BJ (cell line): Measurements from ENCODE around the gene TCF3. TPM values are rescaled to one million over a fixed set of nuclear protein-coding genes. Genes with fewer than 3 reads are reported as not detected.

Experiments
- CTCF ChIA-PET: fragments of 350-600 bp; formaldehyde crosslinking; extraction: SDS; loops from one replicate; lab custom pipeline; 2021; ENCODE audit warnings: antibody characterized with exemption, inconsistent platforms; lab: Yijun Ruan, JAX
- POLR2A ChIA-PET: fragments of 300-600 bp; sonication (Branson Sonifier 250); formaldehyde crosslinking; extraction: SDS; loops from one replicate; lab custom pipeline; 2021; ENCODE audit warnings: antibody characterized with exemption; lab: Charles Lee
- DNase-seq: peaks from one replicate; pipeline ENCODE4 v3.0.0-alpha.2; 2011; ENCODE audit warnings: low read depth
- H3K27me3 ChIP-seq: 2 replicates; pipeline ENCODE4 v1.6.0; 2011; ENCODE audit warnings: low read length; ENCODE audit not compliant: control insufficient read depth, insufficient read depth
- H3K36me3 ChIP-seq: 2 replicates; pipeline ENCODE4 v1.5.1; 2011; ENCODE audit warnings: low read length; ENCODE audit not compliant: control insufficient read depth, insufficient read depth
- H3K4me3 ChIP-seq: 2 replicates; pipeline ENCODE4 v1.5.1; 2011; ENCODE audit warnings: low read depth, mild to moderate bottlenecking, control low read depth, low read length
- polyA plus RNA-seq: library from polyadenylated mRNA; depleted of rRNA; stranded (reverse); fragments of >200 nt; gene quantifications from 2 replicates; pipeline ENCODE4 v1.2.3, GENCODE V29; 2011
- TF ChIP-seq, protein P1 (sequence below): IDR thresholded peaks from 2 replicates; pipeline ENCODE4 v1.5.1; 2011; ENCODE audit warnings: low read depth, mild to moderate bottlenecking, control low read depth, inconsistent platforms, low read length, moderate library complexity; ENCODE audit not compliant: insufficient read depth

TCF3 gene
- polyA plus RNA-seq, 1 experiment, result 49.8 TPM

GRCh38 chr19:1598777-1599459 lies 53.5 kb downstream of the TCF3 start:
- Histone ChIP-seq H3K27me3 (no peaks in the 10 kb centered on the region), H3K4me3 (no peak overlapping the region), H3K36me3 (peaks cover 21% of the 10 kb centered on the region)
- POLR2A ChIA-PET, result no interaction called here
- TF ChIP-seq, protein P1, sequence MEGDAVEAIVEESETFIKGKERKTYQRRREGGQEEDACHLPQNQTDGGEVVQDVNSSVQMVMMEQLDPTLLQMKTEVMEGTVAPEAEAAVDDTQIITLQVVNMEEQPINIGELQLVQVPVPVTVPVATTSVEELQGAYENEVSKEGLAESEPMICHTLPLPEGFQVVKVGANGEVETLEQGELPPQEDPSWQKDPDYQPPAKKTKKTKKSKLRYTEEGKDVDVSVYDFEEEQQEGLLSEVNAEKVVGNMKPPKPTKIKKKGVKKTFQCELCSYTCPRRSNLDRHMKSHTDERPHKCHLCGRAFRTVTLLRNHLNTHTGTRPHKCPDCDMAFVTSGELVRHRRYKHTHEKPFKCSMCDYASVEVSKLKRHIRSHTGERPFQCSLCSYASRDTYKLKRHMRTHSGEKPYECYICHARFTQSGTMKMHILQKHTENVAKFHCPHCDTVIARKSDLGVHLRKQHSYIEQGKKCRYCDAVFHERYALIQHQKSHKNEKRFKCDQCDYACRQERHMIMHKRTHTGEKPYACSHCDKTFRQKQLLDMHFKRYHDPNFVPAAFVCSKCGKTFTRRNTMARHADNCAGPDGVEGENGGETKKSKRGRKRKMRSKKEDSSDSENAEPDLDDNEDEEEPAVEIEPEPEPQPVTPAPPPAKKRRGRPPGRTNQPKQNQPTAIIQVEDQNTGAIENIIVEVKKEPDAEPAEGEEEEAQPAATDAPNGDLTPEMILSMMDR, result no peak
- DNase-seq, result no peak
- CTCF ChIA-PET, result no interaction called here

DNA sequence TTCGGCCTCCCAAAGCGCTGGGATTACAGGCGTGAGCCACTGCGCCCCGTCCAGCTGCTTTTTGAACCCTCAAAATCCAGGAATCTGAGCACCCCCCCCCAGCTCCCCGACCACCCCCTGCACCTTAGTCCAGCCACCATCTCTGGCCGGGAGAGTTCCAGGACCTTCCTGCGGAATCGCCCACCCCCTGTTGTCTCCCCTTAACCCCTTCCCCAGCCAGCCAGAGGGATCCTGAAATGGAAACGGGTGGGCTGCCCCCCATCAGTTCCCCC lies 59.0 kb downstream of the TCF3 start:
- TF ChIP-seq, protein P1, result no peak
- ChIA-PET CTCF (interaction anchor here (1.0 to 2.1 kb wide), 4 partner anchors 12 to 175 kb away, joined by 3 to 5 read pairs (median 4); partner anchors contain the start of gene UQCR11), POLR2A (interaction anchor here (0.8 kb wide), 1 partner anchor 29 kb away, joined by 6 read pairs; no protein-coding TSS in a partner anchor)
- Histone ChIP-seq H3K36me3 (peaks cover 13% of the 10 kb centered on the region), H3K27me3 (no peaks in the 10 kb centered on the region), H3K4me3 (peak overlapping the region; percentile 95; the same call in 1 of the 2 replicates)
- DNase-seq, result no peak

DNA sequence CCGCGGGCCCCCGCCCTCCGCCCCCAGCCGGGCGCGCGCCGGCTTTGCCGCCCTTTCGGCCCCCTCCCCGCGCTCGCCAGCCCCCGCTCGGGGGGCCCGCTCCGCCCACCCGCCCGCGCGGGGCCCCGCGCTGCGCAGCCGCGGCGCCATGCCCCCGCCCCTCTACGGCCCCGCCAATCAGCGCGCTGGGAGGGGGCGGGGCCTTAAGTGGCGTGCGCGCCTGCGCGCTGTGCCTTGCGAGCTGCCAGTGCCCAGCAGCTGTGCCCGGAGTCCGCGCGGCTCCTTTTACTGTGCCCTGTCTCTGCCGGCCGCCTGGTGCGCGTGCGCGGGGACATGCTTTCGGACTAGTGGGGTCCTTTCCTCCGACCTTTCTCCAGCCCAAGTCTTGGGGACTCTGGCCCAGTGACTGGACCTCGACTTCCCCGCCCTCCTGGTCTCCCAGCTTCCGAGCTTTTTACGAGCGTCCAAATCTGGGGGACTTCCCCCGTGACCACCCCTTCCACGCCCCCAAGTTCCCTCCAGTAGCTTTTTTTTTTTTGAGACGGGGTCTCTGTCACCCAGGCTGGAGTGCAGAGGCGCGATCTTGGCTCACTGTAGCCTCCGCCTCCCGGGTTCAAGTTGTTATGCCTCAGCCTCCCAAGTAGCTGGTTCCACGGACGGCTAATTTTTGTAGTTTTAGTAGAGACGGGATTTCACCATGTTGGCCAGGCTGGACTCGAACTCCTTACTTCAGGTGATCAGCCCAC lies 59.5 kb downstream of the TCF3 start, which contains the start of gene MBD3:
TSS of gene MBD3 (minus strand) at position 111 of the 746 bp plus-strand sequence. CDS start 234 bp downstream, outside the sequence.
- Histone ChIP-seq H3K36me3 (peaks cover 12% of the 10 kb centered on the region), H3K27me3 (no peaks in the 10 kb centered on the region), H3K4me3 (peak within 1 kb of the TSS; percentile 95)
- TF ChIP-seq, protein P1, result no peak
- peak; percentile 39 for DNase-seq
- ChIA-PET POLR2A (interaction anchor here (0.6 to 0.8 kb wide), 2 partner anchors 28 to 51 kb away, joined by 4 to 6 read pairs; no protein-coding TSS in a partner anchor), CTCF (interaction anchor here (1.0 to 2.1 kb wide), 4 partner anchors 13 to 175 kb away, joined by 3 to 5 read pairs (median 4); partner anchors contain the start of gene UQCR11)

DNA sequence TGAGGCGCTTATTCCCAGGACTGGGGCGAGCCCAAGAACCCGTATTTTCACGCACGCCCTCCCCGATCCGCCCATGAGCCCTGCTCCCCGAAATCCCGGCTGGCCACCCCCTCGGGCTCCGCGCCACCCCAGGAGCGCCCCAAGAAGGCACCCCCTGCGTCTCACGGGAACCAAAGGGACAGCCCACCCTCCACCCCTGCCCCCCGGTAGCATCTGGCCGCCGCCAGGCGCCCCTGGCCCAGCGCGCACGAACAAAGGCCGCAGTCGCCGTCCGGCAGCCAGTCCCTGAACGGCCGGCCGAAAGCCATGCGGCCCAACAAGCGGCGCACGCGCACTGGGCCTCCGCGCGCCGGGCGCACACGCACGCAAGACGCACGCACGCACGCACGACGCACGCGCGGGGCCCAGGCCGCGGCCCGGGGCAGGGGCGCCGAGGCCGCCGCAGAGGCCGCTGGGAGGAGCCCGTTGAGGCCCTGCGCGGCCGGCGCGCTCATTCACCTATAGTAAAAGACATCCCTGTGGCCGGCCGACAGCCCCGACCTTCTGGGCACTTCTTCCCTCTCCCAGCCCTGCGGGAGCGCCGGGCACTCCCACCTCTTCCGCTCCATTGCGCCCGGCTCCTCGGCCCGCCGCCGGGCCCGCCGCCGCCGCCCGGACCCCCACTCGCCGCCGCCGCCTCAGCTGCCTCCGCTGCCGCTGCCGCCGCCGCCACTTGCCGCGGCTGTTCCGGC lies 60.2 kb downstream of the TCF3 start:
- DNase-seq, result peak; percentile 25
- Histone ChIP-seq H3K27me3 (no peaks in the 10 kb centered on the region), H3K4me3 (peak overlapping the region; percentile 95), H3K36me3 (peaks cover 4% of the 10 kb centered on the region)
- TF ChIP-seq, protein P1, result no peak
- POLR2A ChIA-PET, result no interaction called here
- CTCF ChIA-PET, result interaction anchor here (1.2 to 1.9 kb wide), 5 partner anchors 16 to 204 kb away, joined by 3 to 6 read pairs (median 3); no protein-coding TSS in a partner anchor
